CD4-positive, alpha-beta T cell treated with Interferon gamma for 1 hour (primary cell): ENCODE data around the gene CHID1.

ENCODE experiments used
- DNase-seq: peaks from one replicate; pipeline ENCODE4 v3.0.0-alpha.2; 2020

Gene CHID1

GRCh38 chr11:910589-911030 lies at the start of gene CHID1:
Gene CHID1 (minus strand): TSS chr11:910810. CDS start chr11:904816, 5,994 bp downstream.
- DNase-seq = peak; percentile 84

GRCh38 chr11:959608-960007 lies 49.0 kb upstream of the CHID1 start:
- DNase-seq = no peak

GRCh38 chr11:959027-959426 lies 48.4 kb upstream of the CHID1 start:
- no peak for DNase-seq

GRCh38 chr11:958101-958500 lies 47.5 kb upstream of the CHID1 start:
- no peak for DNase-seq

- no peak for DNase-seq
These were observed 46.8 kb upstream of the CHID1 start for GRCh38 chr11:957212-957920.

- no peak for DNase-seq
These were observed 44.8 kb upstream of the CHID1 start for GRCh38 chr11:955154-956063.

GRCh38 chr11:954392-955153 lies 44.0 kb upstream of the CHID1 start:
- no peak for DNase-seq

- no peak for DNase-seq
These were observed 42.9 kb upstream of the CHID1 start for GRCh38 chr11:953512-953911.

- DNase-seq = no peak
These were observed 42.1 kb upstream of the CHID1 start for GRCh38 chr11:952406-953385.

- DNase-seq = no peak
These were observed 40.9 kb upstream of the CHID1 start for GRCh38 chr11:951507-951906.

GRCh38 chr11:947744-948143 lies 37.1 kb upstream of the CHID1 start:
- DNase-seq = no peak

GRCh38 chr11:945986-946385 lies 35.4 kb upstream of the CHID1 start:
- DNase-seq = no peak

GRCh38 chr11:944711-945470 lies 34.3 kb upstream of the CHID1 start:
- no peak for DNase-seq

- DNase-seq = no peak
These were observed 32.2 kb upstream of the CHID1 start for GRCh38 chr11:942823-943222.

GRCh38 chr11:940496-941135 lies 30.0 kb upstream of the CHID1 start:
- no peak for DNase-seq

- no peak for DNase-seq
These were observed 27.2 kb upstream of the CHID1 start for GRCh38 chr11:937841-938261.

GRCh38 chr11:936199-936598 lies 25.6 kb upstream of the CHID1 start:
- DNase-seq = no peak

- DNase-seq = no peak
These were observed 23.9 kb upstream of the CHID1 start for GRCh38 chr11:934527-934926.

- no peak for DNase-seq
These were observed 23.3 kb upstream of the CHID1 start for GRCh38 chr11:933936-934335.

GRCh38 chr11:933142-933851 lies 22.7 kb upstream of the CHID1 start:
- no peak for DNase-seq
